SH-SY5Y (cell line): Measurements from ENCODE around the gene AHI1.

Experiments
- GATA2 ChIP-seq: IDR thresholded peaks from 2 replicates; pipeline ENCODE4 v1.6.1; 2011; ENCODE audit warnings: mild to moderate bottlenecking, low read depth, low read length
- GATA3 ChIP-seq: IDR thresholded peaks from 2 replicates; pipeline ENCODE4 v1.6.1; 2011; ENCODE audit warnings: low read depth, mild to moderate bottlenecking, low read length, moderate library complexity

The AHI1 gene

GRCh38 chr6:135358251-135358821, 139.2 kb downstream of the AHI1 start:
- TF ChIP-seq GATA2 (no peak), GATA3 (no peak)

- TF ChIP-seq GATA3 (no peak), GATA2 (no peak)
Observed at GRCh38 chr6:135354407-135354806, 143.1 kb downstream of the AHI1 start.

- TF ChIP-seq GATA2 (no peak), GATA3 (no peak)
Observed at GRCh38 chr6:135353113-135353512, 144.4 kb downstream of the AHI1 start.

- TF ChIP-seq GATA2: no peak
- no peak for TF ChIP-seq GATA3
Observed at GRCh38 chr6:135351635-135352034, 145.9 kb downstream of the AHI1 start.

- TF ChIP-seq GATA3 (no peak), GATA2 (no peak)
Observed at GRCh38 chr6:135347887-135348286, 149.7 kb downstream of the AHI1 start.

- TF ChIP-seq GATA3 (no peak), GATA2 (no peak; the same call in 1 of the 2 replicates)
Observed at GRCh38 chr6:135346747-135347146, 150.8 kb downstream of the AHI1 start.

- TF ChIP-seq GATA3 (no peak), GATA2 (no peak)
Observed at GRCh38 chr6:135344526-135344925, 153.0 kb downstream of the AHI1 start.

- TF ChIP-seq GATA3 (no peak), GATA2 (no peak)
Observed at GRCh38 chr6:135334169-135334568, 163.4 kb downstream of the AHI1 start.

GRCh38 chr6:135331002-135331401, 166.5 kb downstream of the AHI1 start:
- TF ChIP-seq GATA3 (no peak), GATA2 (no peak)

- TF ChIP-seq GATA2: no peak
- no peak for TF ChIP-seq GATA3
Observed at GRCh38 chr6:135329851-135330803, 167.4 kb downstream of the AHI1 start.

- TF ChIP-seq GATA2: no peak
- TF ChIP-seq GATA3: no peak
Observed at GRCh38 chr6:135328136-135328535, 169.4 kb downstream of the AHI1 start.

- no peak for TF ChIP-seq GATA2
- TF ChIP-seq GATA3: no peak
Observed at GRCh38 chr6:135325624-135326424, 171.7 kb downstream of the AHI1 start.

- TF ChIP-seq GATA2: no peak
- no peak for TF ChIP-seq GATA3
Observed at GRCh38 chr6:135324531-135324930, 173.0 kb downstream of the AHI1 start.

- TF ChIP-seq GATA2 (no peak), GATA3 (no peak)
Observed at GRCh38 chr6:135323979-135324378, 173.6 kb downstream of the AHI1 start.

GRCh38 chr6:135323202-135323668, 174.3 kb downstream of the AHI1 start:
- no peak for TF ChIP-seq GATA3
- no peak for TF ChIP-seq GATA2
